ENCODE measurements around the gene OXCT1. TPM values are rescaled to one million over a fixed set of nuclear protein-coding genes. Genes with fewer than 3 reads are reported as not detected.
A peak's percentile ranks its signal among the peaks of the same experiment; 100 is the strongest.
"Not testable (repeated sequence)": the region's sequence is repeated elsewhere in the genome, so short reads cannot be mapped to it uniquely, and the experiment has no call there.

OXCT1 gene
- total RNA-seq, 1 donor from 2014 or later: 28.7 TPM

DNA sequence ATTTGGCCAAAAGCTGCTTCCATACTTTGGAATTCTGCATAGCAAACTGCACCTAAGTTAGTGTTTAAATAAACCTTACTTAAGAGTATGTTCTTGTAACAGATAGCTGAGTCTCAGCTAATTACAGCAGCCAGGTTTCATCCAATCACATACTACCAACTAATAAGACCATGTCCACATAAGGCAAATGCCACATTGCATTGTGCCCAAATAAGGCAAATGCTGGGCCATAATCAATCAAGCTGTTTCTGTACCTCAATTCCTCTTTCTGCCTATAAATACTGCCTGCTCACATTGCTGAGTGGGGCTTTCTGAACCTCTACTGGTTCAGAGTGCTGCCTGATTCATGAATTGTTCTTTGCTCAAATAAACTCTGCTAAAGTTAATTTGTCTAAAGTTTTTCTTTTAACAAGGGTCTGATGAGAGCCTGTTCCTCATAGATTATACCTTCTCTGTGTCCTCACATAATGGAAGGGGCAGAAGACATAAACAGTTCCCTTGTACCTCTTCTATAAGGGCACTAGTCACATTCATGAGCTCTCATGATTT lies 4.4 kb upstream of the OXCT1 start:
- DNase-seq (ENCODE audit: low spot score): no peak

DNA sequence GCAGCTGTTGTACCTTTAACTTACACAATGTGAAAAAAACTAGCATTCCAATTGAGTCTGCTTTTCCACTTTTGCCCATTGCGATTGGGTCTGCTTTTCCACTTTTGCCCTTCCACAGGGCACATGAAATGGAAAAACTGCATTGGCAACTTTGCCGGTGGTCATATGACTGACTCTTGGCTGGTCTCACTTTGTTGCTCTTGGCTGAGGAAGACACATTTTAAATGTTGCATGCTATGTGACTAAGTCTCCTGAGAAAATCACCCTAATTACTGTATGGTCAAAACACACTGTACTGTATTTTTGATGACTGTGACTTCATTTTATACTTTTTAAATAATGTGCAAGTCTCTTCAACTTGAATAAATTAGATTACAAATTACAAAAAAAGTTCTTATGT lies 1.6 kb upstream of the OXCT1 start:
- DNase-seq (ENCODE audit: low spot score): peak; percentile 20

DNA sequence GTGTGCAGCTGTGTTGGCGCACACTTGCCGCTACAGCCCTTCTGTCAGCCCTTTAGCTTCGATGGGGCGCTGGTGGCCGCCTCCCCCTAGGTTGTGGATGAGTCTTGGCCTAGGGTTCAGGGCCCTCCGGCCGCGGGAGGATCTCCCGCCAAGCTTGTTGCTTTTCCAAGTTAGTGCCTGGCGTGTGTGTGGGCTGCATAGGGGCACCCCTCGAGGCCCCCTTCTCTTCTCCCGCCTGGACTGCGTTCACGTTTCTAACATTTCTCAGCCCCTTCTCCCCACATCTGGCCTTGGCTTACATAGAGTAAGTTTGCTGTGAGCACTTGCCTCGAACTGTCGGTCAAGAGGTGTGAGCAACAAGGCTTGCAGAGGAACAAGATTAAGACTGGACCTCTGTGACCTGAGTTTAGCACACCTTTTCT lies 413 bp upstream of the OXCT1 start:
- no peak for DNase-seq (ENCODE audit: low spot score)

- DNase-seq (ENCODE audit: low spot score): peak; percentile 46
These were observed 988 bp downstream of the OXCT1 start for GRCh38 chr5:41869151-41869723.

DNA sequence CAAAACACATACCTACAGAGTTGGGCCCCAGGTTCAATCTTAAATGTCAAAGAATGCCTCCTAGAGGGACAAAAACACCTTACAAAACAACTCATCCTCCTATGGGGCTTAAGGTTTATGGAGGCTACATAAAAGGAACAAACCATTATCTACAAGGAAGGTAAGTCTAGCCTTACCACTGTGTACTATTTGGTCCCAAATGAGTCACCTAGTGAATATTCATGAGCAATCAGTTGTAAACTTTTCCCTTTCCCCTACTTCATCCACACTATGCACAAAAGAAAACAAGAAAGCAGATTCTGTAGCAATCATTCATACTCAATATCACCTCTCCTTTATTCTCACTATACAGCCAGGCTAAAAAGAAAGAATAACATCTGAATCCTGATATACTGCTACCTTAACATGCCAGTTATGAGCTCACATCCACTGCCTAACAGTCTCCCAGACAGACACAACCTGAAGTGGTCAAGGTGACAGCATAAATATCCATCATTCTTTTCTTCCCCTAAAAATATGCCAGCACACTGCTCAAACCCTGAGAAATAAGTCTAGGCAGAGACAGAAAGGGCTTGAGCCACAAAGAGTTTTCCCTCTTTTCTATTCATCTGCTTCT lies 6.2 kb downstream of the OXCT1 start:
- DNase-seq (ENCODE audit: low spot score): no peak

DNA sequence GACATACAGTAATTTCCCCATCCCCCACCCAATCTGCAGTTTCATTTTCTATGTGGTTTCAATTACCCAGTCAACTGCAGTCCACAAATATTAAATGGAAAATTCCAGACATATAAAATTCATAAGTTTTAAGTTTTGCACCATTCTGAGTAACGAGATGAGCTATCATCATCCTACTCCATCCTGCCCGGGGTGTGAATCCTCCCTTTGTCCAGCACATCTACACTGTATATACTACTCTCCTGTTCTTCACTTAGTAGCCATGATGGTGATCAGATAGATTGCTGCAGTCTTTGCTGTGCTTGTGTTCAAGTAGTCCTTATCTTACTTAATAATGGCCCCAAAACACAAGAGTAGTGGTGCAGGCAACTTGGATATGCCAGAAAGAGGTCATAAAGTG lies 11.3 kb downstream of the OXCT1 start:
- DNase-seq (ENCODE audit: low spot score): no peak

GRCh38 chr5:41857989-41858388 lies 12.2 kb downstream of the OXCT1 start:
- DNase-seq (ENCODE audit: low spot score): no peak

GRCh38 chr5:41856644-41857491 lies 13.4 kb downstream of the OXCT1 start:
- peak; percentile 65 for DNase-seq (ENCODE audit: low spot score)

DNA sequence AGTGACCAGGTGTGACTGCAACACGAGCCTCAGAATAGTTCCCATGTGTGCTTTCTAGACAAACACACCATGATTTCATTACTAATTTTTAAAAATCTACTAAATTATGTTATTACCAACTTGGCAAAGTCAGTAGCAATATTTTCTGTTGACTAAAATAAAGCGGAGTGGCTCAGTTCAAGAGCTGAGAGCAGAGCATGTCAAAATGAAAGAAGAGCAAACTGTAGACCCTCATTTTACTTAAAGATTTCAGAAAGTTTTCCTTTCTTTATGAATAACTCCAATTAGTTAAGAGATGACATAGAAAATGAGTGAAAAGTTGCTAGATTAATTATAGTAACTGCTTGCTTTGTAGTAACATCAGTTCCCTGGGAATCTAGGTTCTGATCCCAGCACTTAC lies 17.9 kb downstream of the OXCT1 start:
- DNase-seq (ENCODE audit: low spot score): no peak

DNA sequence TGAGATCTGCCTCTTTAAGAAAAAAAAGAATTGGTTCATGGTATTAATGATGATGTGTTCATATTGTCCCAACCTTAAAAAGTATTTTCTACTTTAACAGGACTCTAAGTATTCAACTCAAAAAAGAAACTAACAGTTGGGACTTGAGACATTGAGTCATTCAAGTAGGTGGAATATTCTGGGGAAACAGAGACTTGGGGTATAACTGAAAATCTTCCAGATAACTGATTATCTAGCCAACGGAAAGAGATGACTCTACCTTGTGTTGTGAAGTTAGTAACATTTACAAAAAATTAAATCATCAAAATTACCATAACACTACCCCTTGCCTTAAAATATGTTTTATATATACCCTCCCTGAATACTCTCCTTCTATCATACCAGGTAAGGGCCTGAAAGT lies 19.1 kb downstream of the OXCT1 start:
- DNase-seq (ENCODE audit: low spot score): no peak

- DNase-seq (ENCODE audit: low spot score): no peak
These were observed 21.2 kb downstream of the OXCT1 start for GRCh38 chr5:41848983-41849382.

DNA sequence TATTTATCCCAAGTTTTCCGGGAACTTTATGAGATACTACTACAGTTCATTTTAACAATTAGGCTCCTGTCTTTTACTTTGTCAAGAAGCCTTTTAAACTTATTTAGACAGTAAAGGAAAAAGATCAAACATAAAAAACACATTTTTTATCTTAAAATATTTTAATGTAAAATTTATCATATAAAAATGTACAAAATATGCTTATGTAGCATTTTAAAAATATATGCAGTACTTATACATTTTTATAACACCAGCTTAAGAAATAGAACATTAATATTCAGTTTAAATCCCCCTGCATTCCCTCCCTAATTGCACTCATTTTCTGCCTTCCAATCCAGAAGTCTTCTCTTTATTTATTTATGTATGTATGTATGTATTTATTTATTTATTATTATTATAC lies 24.5 kb downstream of the OXCT1 start:
- DNase-seq (ENCODE audit: low spot score): not testable (repeated sequence)

DNA sequence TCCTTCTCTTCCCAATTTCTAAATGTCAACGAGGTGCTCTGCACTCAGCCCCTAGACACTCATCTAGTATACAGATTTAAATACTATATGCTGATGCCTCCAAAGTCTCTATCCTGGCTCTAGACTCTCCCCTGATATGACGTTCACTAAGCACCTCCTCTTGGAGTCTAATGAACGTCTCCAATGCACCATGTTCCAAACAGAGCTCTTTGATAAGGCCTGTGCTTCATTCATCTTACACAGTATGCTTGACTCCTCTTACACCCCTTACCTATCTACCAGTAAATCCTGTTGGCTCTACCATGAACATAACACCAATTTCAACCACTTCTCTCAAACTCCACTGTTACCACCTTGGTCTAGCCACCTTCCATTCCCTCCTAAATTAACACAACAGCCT lies 25.7 kb downstream of the OXCT1 start:
- no peak for DNase-seq (ENCODE audit: low spot score)

- DNase-seq (ENCODE audit: low spot score): peak; percentile 21
These were observed 26.5 kb downstream of the OXCT1 start for GRCh38 chr5:41843456-41844370.

DNA sequence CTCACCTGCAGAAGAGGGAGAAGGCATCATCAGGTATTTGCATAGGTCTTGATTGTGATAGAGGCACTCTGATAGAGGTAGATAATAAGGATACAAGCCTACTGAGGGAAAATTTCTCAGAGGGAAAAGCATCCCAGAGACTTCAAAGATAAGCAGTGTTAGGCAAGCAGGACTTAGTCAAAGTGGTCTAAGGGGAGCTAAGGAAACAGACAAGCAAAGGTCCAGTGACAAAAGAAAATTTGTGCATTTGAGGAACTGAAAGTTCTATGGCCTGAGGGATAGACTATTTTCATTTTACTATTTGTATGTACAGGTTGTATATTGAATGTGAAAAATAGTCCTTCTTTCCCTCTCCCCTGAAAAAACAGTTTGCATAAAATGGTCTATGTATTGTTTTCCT lies 27.4 kb downstream of the OXCT1 start:
- no peak for DNase-seq (ENCODE audit: low spot score)

DNA sequence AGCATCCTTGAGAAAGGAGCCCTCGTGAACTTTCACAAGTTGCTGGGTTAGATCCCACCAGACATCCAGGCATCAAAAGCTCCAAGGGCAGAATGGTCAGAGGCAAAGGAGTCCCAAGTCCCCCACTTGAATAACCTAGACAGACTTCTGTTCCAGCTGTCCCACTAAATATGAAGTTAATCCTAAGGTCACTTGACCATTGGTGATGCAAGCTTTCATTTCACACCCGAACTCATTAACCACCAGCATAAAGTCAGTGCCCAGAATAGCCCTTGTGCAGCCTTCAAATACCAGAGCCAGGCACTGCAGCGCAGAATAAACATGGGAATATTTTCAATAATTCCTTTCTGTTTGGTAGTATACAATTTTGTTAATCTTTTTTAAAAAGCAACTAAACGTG lies 28.9 kb downstream of the OXCT1 start:
- no peak for DNase-seq (ENCODE audit: low spot score)

DNA sequence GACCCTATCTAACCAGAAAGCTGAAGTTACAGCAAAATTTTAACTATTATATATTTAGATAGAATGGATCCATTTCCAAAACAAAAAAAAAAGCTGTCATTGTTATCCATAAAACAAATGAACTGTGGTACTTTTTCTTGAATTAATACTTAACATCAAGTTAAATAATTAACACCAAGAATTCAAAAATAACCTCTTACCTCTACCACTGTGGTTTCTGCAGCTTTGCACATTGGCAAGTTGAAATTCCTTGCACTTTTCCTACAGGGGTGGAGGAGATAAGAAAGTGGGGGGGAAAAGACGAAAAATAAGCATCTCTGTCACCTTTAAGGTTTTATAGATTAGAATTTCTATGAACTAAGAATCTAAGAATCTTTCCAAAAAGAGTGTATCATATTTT lies 30.0 kb downstream of the OXCT1 start:
- DNase-seq (ENCODE audit: low spot score): no peak

- no peak for DNase-seq (ENCODE audit: low spot score)
These were observed 32.4 kb downstream of the OXCT1 start for GRCh38 chr5:41837793-41838192.

DNA sequence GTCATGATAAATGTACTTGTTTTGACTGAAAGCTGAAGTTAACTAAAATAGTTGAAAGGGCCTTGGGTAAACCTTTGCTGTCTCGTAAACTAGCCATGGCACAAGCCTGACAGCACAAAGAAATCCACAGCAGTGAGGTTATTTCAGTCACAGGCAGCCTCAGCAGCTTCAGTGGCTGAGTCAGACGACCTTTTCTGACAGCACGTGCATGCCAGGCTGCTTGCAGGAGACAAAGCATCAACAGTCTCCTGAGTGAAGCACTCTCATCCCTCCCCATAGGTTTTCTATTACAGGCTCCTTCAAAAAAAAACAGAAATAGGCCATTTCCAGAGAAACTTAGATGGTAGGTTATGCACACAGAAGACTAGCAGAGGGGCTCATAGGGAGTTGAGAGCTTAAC lies 34.6 kb downstream of the OXCT1 start:
- peak; percentile 36 for DNase-seq (ENCODE audit: low spot score)

DNA sequence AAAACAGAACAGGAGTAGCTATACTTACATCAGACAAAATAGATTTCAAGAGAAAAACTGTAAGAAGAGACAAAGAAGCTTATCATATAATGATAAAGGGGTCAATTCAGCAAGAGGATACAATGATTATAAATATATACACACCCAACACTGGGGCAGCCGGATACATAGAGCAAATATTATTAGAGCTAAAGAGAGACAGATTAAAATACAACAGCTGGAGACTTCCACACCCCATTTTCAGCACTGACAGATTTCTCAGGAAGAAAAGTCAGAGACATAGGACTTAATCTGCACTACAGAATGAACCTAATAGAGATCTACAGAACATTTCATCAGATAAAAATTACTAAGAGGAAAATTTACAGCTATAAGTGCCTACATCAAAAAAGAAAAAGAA lies 35.7 kb downstream of the OXCT1 start:
- no peak for DNase-seq (ENCODE audit: low spot score)

GRCh38 chr5:41832430-41832829 lies 37.8 kb downstream of the OXCT1 start:
- DNase-seq (ENCODE audit: low spot score): no peak

DNA sequence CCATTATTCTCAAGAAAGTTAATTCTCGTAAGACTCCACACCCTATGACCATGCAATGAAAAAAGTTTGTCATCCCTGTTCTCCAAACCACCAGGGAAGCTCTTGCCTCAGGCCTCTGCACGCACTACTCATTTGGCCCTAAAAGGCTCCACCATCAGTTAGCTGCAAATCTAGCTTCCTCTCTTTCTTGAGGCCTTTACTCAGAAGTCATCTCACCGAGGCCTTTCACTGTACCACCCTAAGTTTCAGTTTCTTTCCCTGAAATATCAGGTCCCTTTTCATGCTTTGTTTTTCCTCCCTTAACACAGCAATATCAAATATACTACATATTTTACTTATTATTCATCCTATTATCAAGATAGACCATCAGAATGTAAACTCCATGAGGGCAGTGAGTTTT lies 39.1 kb downstream of the OXCT1 start:
- DNase-seq (ENCODE audit: low spot score): no peak
